DND-41 (cell line): ENCODE measurements around the gene FKBP9.
A peak's percentile ranks its signal among the peaks of the same experiment; 100 is the strongest.
"Not testable (repeated sequence)": the region's sequence is repeated elsewhere in the genome, so short reads cannot be mapped to it uniquely, and the experiment has no call there.

ENCODE experiments used
- ATAC-seq: fragments of 200-7000 bp; cut with Tn5 transposase; 3 replicates; pipeline ENCODE4 v1.9.1; 2021; ENCODE audit warnings: low read depth; ENCODE audit not compliant: insufficient read depth
- DNase-seq: peaks from one replicate; pipeline ENCODE4 v3.0.0-alpha.2; 2020
- H2AFZ ChIP-seq: 2 replicates; pipeline ENCODE4 v1.6.0; 2012; ENCODE audit warnings: low read depth, low read length
- H3K27ac ChIP-seq: 2 replicates; pipeline ENCODE4 v1.5.1; 2012; ENCODE audit warnings: low read length, inconsistent platforms
- H3K27me3 ChIP-seq: fragments of 200-600 bp; sonication (generic); 2 replicates; pipeline ENCODE4 v1.6.0; 2012; ENCODE audit warnings: low read length, mild to moderate bottlenecking, inconsistent platforms; ENCODE audit not compliant: insufficient read depth, poor library complexity
- H3K36me3 ChIP-seq: 2 replicates; pipeline ENCODE4 v1.5.1; 2012; ENCODE audit warnings: low read length, inconsistent platforms; ENCODE audit not compliant: insufficient read depth
- H3K4me1 ChIP-seq: 2 replicates; pipeline ENCODE4 v1.5.1; 2012; ENCODE audit warnings: mild to moderate bottlenecking, low read length; ENCODE audit not compliant: insufficient read depth
- H3K4me2 ChIP-seq: 2 replicates; pipeline ENCODE4 v1.6.0; 2012; ENCODE audit warnings: mild to moderate bottlenecking, moderate library complexity, low read length, inconsistent platforms; ENCODE audit not compliant: insufficient read depth
- H3K4me3 ChIP-seq, 2 experiments: fragments of 200-600 bp in 1 of 2; shearing (Covaris generic) in 1 of 2; 2 replicates each; pipeline ENCODE4 v1.5.1; 2012 to 2016; ENCODE audit warnings: inconsistent platforms in 2 of 2, low read length in 2 of 2, mild to moderate bottlenecking in 2 of 2, low read depth in 1 of 2, moderate library complexity in 1 of 2
- H3K79me2 ChIP-seq: 2 replicates; pipeline ENCODE4 v1.6.0; 2012; ENCODE audit warnings: low read length, inconsistent platforms; ENCODE audit not compliant: insufficient read depth
- H3K9ac ChIP-seq: 2 replicates; pipeline ENCODE4 v1.6.0; 2012; ENCODE audit warnings: low read depth, mild to moderate bottlenecking, inconsistent platforms, low read length, moderate library complexity
- H3K9me3 ChIP-seq: 2 replicates; pipeline ENCODE4 v1.5.1; 2012; ENCODE audit warnings: low read length, moderate library complexity, mild to moderate bottlenecking, inconsistent platforms; ENCODE audit not compliant: insufficient read depth, severe bottlenecking
- H4K20me1 ChIP-seq: 2 replicates; pipeline ENCODE4 v1.6.0; 2012; ENCODE audit warnings: low read length; ENCODE audit not compliant: insufficient read depth
- EZH2 ChIP-seq: IDR thresholded peaks from 3 replicates; pipeline ENCODE4 v1.6.1; 2012; ENCODE audit warnings: borderline replicate concordance, low read depth, mild to moderate bottlenecking, moderate library complexity, low read length, inconsistent platforms; ENCODE audit not compliant: severe bottlenecking
- TF ChIP-seq, protein P1 (sequence below): IDR thresholded peaks from 2 replicates; pipeline ENCODE4 v1.5.1; 2012; ENCODE audit warnings: borderline replicate concordance, low read length, moderate library complexity, mild to moderate bottlenecking; ENCODE audit not compliant: poor library complexity, severe bottlenecking; ENCODE audit errors: extremely low read depth

FKBP9 gene

DNA sequence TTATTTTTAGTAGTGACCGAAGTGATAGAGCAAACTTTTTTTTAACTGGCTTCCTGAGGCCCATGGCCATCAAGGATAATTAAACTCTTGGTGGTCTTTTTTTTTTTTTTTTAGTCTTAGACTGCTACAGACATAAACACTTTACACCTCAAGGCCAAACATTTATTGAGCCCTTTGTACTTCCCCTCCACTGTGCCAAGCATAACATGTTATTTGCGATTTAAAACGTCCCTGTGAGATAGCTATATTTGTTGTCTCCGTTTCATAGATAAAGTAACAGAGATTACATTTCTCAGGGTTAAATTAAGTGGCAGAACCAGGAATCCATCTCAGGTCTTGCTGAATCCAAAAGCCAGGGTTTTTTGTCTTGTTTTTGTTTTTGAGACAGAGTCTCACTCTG lies 42.1 kb downstream of the FKBP9 start:
- not testable (repeated sequence) for H3K79me2 ChIP-seq, H3K27ac ChIP-seq, H3K27me3 ChIP-seq, H3K4me1 ChIP-seq, H3K4me3 ChIP-seq, H3K36me3 ChIP-seq, DNase-seq, H4K20me1 ChIP-seq, H3K9ac ChIP-seq, H3K4me2 ChIP-seq, H3K9me3 ChIP-seq, ATAC-seq, H2AFZ ChIP-seq

DNA sequence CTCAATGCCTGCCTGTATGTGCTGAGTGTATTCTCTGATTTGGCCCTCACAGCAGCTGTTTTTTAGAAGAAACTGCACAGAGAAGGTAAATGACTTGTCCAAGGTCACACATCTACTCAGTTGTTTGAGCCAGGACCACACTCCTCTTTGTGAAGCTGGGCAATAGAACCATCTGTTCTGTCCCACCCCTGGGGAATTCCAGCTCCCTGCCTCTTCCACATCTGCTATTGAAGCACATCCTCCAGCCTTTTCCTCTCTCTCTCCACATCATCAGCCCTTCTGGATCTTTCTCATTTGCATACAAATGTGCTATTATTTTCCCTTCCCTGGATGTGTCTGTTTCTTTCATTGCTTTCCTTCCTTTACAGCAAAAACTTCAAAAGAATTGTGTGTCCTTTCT lies 45.9 kb downstream of the FKBP9 start:
- H3K27me3 ChIP-seq, H3K4me2 ChIP-seq, H2AFZ ChIP-seq, H3K27ac ChIP-seq, H3K9ac ChIP-seq, H3K79me2 ChIP-seq, ATAC-seq, H3K9me3 ChIP-seq, DNase-seq, H3K36me3 ChIP-seq, H4K20me1 ChIP-seq, H3K4me3 ChIP-seq, H3K4me1 ChIP-seq: not testable (repeated sequence)

DNA sequence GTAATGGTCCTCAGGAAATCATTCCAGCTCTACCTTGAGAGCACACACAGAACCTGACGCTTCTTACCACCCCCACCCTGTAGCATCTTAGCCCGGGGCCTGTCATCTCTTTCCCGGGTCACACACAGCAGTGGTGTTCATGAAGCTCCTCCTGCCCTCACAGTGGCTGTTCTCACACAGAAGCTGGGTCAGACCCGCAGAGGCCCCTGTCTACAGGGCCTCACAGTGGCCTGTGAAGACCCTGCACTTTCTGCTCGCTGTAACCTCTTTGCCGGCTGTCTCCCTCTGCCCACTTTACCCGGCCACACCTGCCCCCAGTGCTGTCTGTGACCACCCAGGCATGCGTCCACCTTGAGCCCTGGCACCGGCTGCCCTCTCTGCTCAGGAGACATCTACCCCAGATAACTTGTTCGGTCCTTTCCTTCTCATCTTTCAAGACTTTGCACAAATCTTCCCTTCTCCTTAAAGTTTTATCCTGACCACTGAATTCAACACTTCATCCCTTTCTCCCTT lies 46.9 kb downstream of the FKBP9 start:
- H4K20me1 ChIP-seq, H3K4me3 ChIP-seq, H3K4me2 ChIP-seq, DNase-seq, H2AFZ ChIP-seq, H3K27me3 ChIP-seq, H3K9me3 ChIP-seq, H3K4me1 ChIP-seq, H3K36me3 ChIP-seq, H3K9ac ChIP-seq, H3K27ac ChIP-seq, H3K79me2 ChIP-seq: not testable (repeated sequence)
- 0 out of 3 replicates have a peak, but pooled peaks have one; percentile 12 for ATAC-seq

DNA sequence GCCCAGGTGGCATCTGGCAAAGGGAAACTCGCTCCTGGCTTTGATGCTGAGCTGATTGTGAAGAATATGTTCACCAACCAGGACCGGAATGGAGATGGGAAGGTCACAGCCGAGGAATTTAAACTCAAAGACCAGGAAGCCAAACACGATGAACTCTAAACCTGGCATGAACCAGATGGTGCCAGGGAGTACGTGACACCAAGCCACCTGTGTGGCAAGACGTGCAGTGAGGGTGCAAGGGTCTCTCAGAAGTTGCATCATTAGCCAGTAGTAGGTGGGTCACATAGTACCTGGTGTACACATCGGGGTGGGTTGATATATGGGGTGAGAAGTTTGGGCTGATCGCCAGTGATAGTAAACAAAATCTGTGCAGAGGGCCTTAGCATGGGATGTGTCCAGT lies 48.0 kb downstream of the FKBP9 start:
- H3K4me2 ChIP-seq, DNase-seq, H2AFZ ChIP-seq, H3K9ac ChIP-seq, H3K79me2 ChIP-seq, H4K20me1 ChIP-seq, H3K4me1 ChIP-seq, H3K4me3 ChIP-seq, H3K27ac ChIP-seq, ATAC-seq, H3K27me3 ChIP-seq, H3K9me3 ChIP-seq: not testable (repeated sequence)
- peaks cover 17% of the 10 kb centered on the region; the same call in 1 of the 2 replicates for H3K36me3 ChIP-seq

DNA sequence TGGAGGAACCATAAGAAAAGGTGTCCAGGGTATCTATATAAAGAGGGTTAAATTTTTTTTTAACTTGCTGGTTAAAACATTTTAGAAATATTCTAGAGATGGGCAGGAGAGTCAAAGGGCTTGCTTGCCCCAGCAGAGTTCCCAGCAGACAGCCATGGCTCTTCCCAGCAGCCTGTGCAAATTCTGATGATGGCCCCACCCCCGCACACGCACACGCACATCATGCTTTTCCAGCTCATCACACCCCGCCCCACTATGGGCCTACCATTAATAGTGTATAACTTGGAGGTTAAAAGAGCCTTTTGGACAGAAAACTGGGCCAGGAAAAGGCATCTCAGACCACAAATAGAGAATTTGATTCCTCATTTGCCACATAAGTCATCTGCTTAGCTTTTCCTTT lies 48.5 kb downstream of the FKBP9 start:
- not testable (repeated sequence) for H3K4me3 ChIP-seq, H3K27ac ChIP-seq, DNase-seq, H3K4me1 ChIP-seq, H2AFZ ChIP-seq, H3K9me3 ChIP-seq, H3K4me2 ChIP-seq, H3K9ac ChIP-seq, H4K20me1 ChIP-seq, ATAC-seq, H3K79me2 ChIP-seq, H3K27me3 ChIP-seq
- peaks cover 20% of the 10 kb centered on the region; the same call in 1 of the 2 replicates for H3K36me3 ChIP-seq

DNA sequence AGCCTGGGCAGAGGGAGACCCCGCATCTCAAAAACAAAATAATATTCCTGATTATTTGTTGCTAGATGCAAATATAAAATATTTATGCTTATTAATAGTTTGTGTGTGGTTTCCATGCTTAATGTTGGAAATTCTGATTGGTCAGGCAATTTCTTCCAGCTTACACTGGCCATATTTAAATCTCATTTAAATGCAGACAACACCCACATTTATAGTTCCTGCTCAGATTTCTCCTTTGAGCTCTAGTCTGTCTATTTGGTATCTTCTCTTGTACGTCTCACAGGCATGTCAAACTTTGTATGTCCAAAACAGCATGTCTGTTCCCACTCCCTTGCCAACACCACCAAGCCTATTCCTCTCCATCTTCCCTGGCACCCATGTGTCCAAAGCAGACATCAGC lies 52.5 kb downstream of the FKBP9 start:
- TF ChIP-seq, protein P1, sequence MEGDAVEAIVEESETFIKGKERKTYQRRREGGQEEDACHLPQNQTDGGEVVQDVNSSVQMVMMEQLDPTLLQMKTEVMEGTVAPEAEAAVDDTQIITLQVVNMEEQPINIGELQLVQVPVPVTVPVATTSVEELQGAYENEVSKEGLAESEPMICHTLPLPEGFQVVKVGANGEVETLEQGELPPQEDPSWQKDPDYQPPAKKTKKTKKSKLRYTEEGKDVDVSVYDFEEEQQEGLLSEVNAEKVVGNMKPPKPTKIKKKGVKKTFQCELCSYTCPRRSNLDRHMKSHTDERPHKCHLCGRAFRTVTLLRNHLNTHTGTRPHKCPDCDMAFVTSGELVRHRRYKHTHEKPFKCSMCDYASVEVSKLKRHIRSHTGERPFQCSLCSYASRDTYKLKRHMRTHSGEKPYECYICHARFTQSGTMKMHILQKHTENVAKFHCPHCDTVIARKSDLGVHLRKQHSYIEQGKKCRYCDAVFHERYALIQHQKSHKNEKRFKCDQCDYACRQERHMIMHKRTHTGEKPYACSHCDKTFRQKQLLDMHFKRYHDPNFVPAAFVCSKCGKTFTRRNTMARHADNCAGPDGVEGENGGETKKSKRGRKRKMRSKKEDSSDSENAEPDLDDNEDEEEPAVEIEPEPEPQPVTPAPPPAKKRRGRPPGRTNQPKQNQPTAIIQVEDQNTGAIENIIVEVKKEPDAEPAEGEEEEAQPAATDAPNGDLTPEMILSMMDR, result no peak
- TF ChIP-seq EZH2, result no peak

More for the DNA sequence above, 52.5 kb downstream of the FKBP9 start:
- ATAC-seq (no peak), DNase-seq (no peak)
- Histone ChIP-seq H3K9ac (no peak overlapping the region), H3K4me3 (no peak overlapping the region), H3K27me3 (no peaks in the 10 kb centered on the region), H3K27ac (no peak overlapping the region), H2AFZ (no peak overlapping the region), H3K4me1 (no peaks in the 10 kb centered on the region), H4K20me1 (no peaks in the 10 kb centered on the region), H3K9me3 (no peaks in the 10 kb centered on the region), H3K79me2 (no peaks in the 10 kb centered on the region), H3K4me2 (no peak overlapping the region), H3K36me3 (peaks cover 46% of the 10 kb centered on the region)
